Neuronal stem cell (in vitro differentiated cells): ENCODE results near the gene ENTPD3.
A peak's percentile ranks its signal among the peaks of the same experiment; 100 is the strongest.

Source experiments
- DNase-seq: peaks from one replicate; pipeline ENCODE4 v3.0.0-alpha.2; 2013; ENCODE audit warnings: low spot score
- H2AFZ ChIP-seq: one replicate; pipeline ENCODE4 v1.6.1; 2013; ENCODE audit warnings: mild to moderate bottlenecking, low read length, inconsistent platforms
- H2AK5ac ChIP-seq: 2 replicates; pipeline ENCODE4 v1.6.1; 2013; ENCODE audit warnings: low read depth, mild to moderate bottlenecking, inconsistent platforms, low read length, moderate library complexity, mixed read lengths
- H2BK120ac ChIP-seq: 2 replicates; pipeline ENCODE4 v1.6.1; 2013; ENCODE audit warnings: low read depth, mild to moderate bottlenecking, inconsistent platforms, low read length, moderate library complexity, mixed read lengths
- H2BK12ac ChIP-seq: one replicate; pipeline ENCODE4 v1.6.1; 2013; ENCODE audit warnings: low read length, inconsistent platforms
- H2BK15ac ChIP-seq: 2 replicates; pipeline ENCODE4 v1.6.1; 2013; ENCODE audit warnings: mild to moderate bottlenecking, low read length, inconsistent platforms, mixed read lengths
- H2BK5ac ChIP-seq: one replicate; pipeline ENCODE4 v1.6.1; 2013; ENCODE audit warnings: inconsistent platforms, mild to moderate bottlenecking, low read length, moderate library complexity
- H3K14ac ChIP-seq: one replicate; pipeline ENCODE4 v1.6.1; 2013; ENCODE audit warnings: low read length, inconsistent platforms
- H3K18ac ChIP-seq: 2 replicates; pipeline ENCODE4 v1.6.1; 2013; ENCODE audit warnings: low read length, inconsistent platforms
- H3K23ac ChIP-seq: 2 replicates; pipeline ENCODE4 v1.6.1; 2013; ENCODE audit warnings: low read depth, mild to moderate bottlenecking, mixed read lengths, low read length, inconsistent platforms; ENCODE audit not compliant: poor library complexity
- H3K27ac ChIP-seq: replicated peaks from 3 replicates; pipeline ENCODE4 v1.5.1; 2013; ENCODE audit warnings: low read length, inconsistent platforms
- H3K27me3 ChIP-seq, 3 experiments: 2 replicates each; pipeline ENCODE4 v1.6.1; 2013; ENCODE audit warnings: low read length in 3 of 3, mild to moderate bottlenecking in 2 of 3, inconsistent platforms in 1 of 3, low read depth in 1 of 3, mixed read lengths in 1 of 3, moderate library complexity in 1 of 3; ENCODE audit not compliant: control insufficient read depth in 3 of 3, insufficient read depth in 3 of 3
- H3K36me3 ChIP-seq, 2 donors: replicated peaks in 1 of 2; 2 replicates each; pipeline ENCODE4 v1.6.1; 2013; ENCODE audit warnings: low read length in 2 of 2; ENCODE audit not compliant: control insufficient read depth in 2 of 2, insufficient read depth in 2 of 2
- H3K4ac ChIP-seq: 2 replicates; pipeline ENCODE4 v1.6.1; 2013; ENCODE audit warnings: inconsistent platforms, mild to moderate bottlenecking, low read length, moderate library complexity
- H3K4me1 ChIP-seq, 2 donors: 1 replicate in 1 of 2; 2 replicates in 1 of 2; pipeline ENCODE4 v1.6.1; 2013; ENCODE audit warnings: low read length in 2 of 2, low read depth in 1 of 2; ENCODE audit not compliant: control insufficient read depth in 2 of 2, insufficient read depth in 1 of 2
- H3K4me2 ChIP-seq: one replicate; pipeline ENCODE4 v1.6.1; 2013; ENCODE audit warnings: mild to moderate bottlenecking, low read length, inconsistent platforms; ENCODE audit not compliant: insufficient read depth, poor library complexity, severe bottlenecking
- H3K4me3 ChIP-seq, 2 donors: 2 replicates each; pipeline ENCODE4 v1.5.1; 2013; ENCODE audit warnings: low read length in 2 of 2, mild to moderate bottlenecking in 2 of 2, inconsistent platforms in 1 of 2, moderate library complexity in 1 of 2
- H3K79me1 ChIP-seq: one replicate; pipeline ENCODE4 v1.6.1; 2013; ENCODE audit warnings: low read depth, mild to moderate bottlenecking, inconsistent platforms, low read length, moderate library complexity
- H3K9ac ChIP-seq: one replicate; pipeline ENCODE4 v1.6.1; 2013; ENCODE audit warnings: mild to moderate bottlenecking, low read depth, low read length, inconsistent platforms; ENCODE audit not compliant: poor library complexity
- H3K9me3 ChIP-seq, 2 donors: replicated peaks in 1 of 2; 2 replicates each; pipeline versions ENCODE3 to v1.6.1; 2013; ENCODE audit warnings: low read length in 2 of 2, mild to moderate bottlenecking in 2 of 2, inconsistent platforms in 1 of 2, low read depth in 1 of 2, mixed read lengths in 1 of 2, moderate library complexity in 1 of 2; ENCODE audit not compliant: control insufficient read depth in 2 of 2, insufficient read depth in 1 of 2
- H4K8ac ChIP-seq: one replicate; pipeline ENCODE4 v1.6.1; 2013; ENCODE audit warnings: low read depth, mild to moderate bottlenecking, inconsistent platforms, low read length, moderate library complexity
- H4K91ac ChIP-seq: one replicate; pipeline ENCODE4 v1.6.1; 2013; ENCODE audit warnings: low read length, low read depth, mild to moderate bottlenecking, inconsistent platforms; ENCODE audit not compliant: poor library complexity
- WGBS, 2 donors: extraction: QIAGEN DNeasy Blood & Tissue Kit; methylation state at CpG; one replicate each; pipeline ENCODE4 v1.1.7; 2013; ENCODE audit warnings: missing lambda C conversion rate in 2 of 2, mixed read lengths in 1 of 2; ENCODE audit not compliant: insufficient read length in 2 of 2, insufficient replicate concordance in 1 of 2; ENCODE audit errors: extremely low coverage in 2 of 2; 5-methylcytosine and 5-hydroxymethylcytosine counted together

ENTPD3 gene

DNA sequence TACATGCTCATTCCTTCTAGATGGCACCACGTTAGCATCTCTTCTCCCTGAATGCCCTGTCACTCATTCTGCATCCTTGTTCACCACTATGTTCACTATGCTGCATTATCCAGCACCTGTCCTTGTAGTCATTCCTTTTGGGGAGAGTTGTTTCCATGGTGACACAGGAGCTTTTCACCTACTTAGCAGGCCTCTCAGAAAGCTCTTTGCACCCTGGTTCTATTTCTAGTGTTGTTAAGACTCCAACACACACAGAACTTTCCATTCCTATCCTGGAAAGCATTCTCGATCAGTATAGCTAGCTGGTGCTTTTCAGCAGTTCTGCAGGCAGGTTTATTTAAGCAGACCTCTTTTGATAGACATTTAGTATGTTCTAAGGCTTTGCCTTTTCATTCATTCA is 63.5 kb downstream of the ENTPD3 start:
- H3K4me1 ChIP-seq, result peaks cover 0 to 7% of the 10 kb centered on the region in 2 donors
- no peak overlapping the region for H3K18ac ChIP-seq
- no peak overlapping the region for H4K91ac ChIP-seq
- H3K27ac ChIP-seq, result no peak overlapping the region
- H3K4ac ChIP-seq, result no peak overlapping the region
- H2BK12ac ChIP-seq, result no peak overlapping the region
- no peak overlapping the region for H3K23ac ChIP-seq
- H3K4me2 ChIP-seq, result no peak overlapping the region
- no peak overlapping the region for H2AFZ ChIP-seq
- no peak overlapping the region for H2BK5ac ChIP-seq
- H2BK15ac ChIP-seq, result no peak overlapping the region
- H2AK5ac ChIP-seq, result no peak overlapping the region
- H3K79me1 ChIP-seq, result no peaks in the 10 kb centered on the region
- no peak for DNase-seq
- no peaks in the 10 kb centered on the region for H3K27me3 ChIP-seq
- H4K8ac ChIP-seq, result no peak overlapping the region
- no peak overlapping the region for H3K9ac ChIP-seq
- H3K14ac ChIP-seq, result no peak overlapping the region
- no peaks in the 10 kb centered on the region for H3K36me3 ChIP-seq
- H3K9me3 ChIP-seq, result no peaks in the 10 kb centered on the region
- WGBS, 2 donors, result no CpG with 5 or more reads among the region's 2 CpGs
- no peak overlapping the region for H3K4me3 ChIP-seq
- no peak overlapping the region for H2BK120ac ChIP-seq

DNA sequence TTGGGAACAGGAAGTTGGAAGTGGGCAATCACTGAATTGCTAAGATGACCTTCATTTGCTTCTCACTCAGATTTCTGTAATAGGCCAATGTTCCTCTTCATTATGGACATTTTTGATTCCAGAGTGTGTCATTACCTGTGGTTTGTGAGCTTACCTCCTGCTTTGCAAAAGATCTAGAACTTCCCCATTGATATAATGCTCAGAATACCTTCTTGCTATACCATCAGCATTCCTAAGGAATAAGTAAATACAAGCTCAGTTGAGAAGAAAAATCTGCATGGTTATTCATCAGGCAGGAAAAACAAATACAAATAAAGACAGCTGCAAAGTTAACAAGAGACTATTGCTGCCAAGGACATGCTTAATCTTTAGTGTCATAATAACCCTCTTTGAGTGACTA is 64.6 kb downstream of the ENTPD3 start:
- H2BK5ac ChIP-seq, result no peak overlapping the region
- no peak overlapping the region for H2BK120ac ChIP-seq
- no peak overlapping the region for H3K14ac ChIP-seq
- no peak overlapping the region for H4K8ac ChIP-seq
- no peak overlapping the region for H3K9ac ChIP-seq
- H3K4me2 ChIP-seq, result no peak overlapping the region
- no peaks in the 10 kb centered on the region for H3K79me1 ChIP-seq
- H3K4me1 ChIP-seq, result peaks cover 0 to 5% of the 10 kb centered on the region in 2 donors
- H2BK12ac ChIP-seq, result no peak overlapping the region
- no peaks in the 10 kb centered on the region for H3K27me3 ChIP-seq
- no peak overlapping the region for H3K23ac ChIP-seq
- no peaks in the 10 kb centered on the region for H3K36me3 ChIP-seq
- H3K4me3 ChIP-seq, result no peak overlapping the region
- H2AFZ ChIP-seq, result no peak overlapping the region
- H4K91ac ChIP-seq, result no peak overlapping the region
- no peaks in the 10 kb centered on the region for H3K9me3 ChIP-seq
- no peak for DNase-seq
- no peak overlapping the region for H3K4ac ChIP-seq
- no peak overlapping the region for H3K27ac ChIP-seq
- H2AK5ac ChIP-seq, result no peak overlapping the region
- H2BK15ac ChIP-seq, result no peak overlapping the region
- H3K18ac ChIP-seq, result no peak overlapping the region

DNA sequence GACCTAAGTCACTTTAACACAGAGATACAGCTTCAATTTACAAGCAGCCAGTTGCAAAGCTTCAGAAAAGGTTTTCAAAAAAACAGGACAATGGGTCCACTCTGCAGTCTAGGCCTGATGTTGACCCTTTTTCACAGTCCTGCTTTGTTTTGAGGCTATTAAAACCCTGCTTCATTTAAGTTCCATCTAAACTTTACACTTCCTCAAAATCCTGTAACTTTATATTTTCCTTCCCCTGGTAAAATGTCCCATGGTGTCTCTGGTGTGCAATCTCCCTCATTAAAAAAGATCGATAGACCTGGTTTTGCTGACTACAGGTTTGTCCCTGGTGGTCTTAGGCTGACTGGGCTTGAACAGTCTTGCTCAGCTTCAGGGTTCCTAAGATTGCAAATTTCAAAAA is 65.1 kb downstream of the ENTPD3 start:
- Histone ChIP-seq H3K4ac (no peak overlapping the region), H3K9ac (no peak overlapping the region), H3K23ac (no peak overlapping the region), H3K4me1 (peaks cover 0 to 5% of the 10 kb centered on the region in 2 donors), H3K79me1 (no peaks in the 10 kb centered on the region), H3K36me3 (no peaks in the 10 kb centered on the region), H3K18ac (no peak overlapping the region), H3K4me2 (no peak overlapping the region), H3K27ac (no peak overlapping the region), H4K91ac (no peak overlapping the region), H2BK12ac (no peak overlapping the region), H2BK120ac (no peak overlapping the region), H2AK5ac (no peak overlapping the region), H2BK5ac (no peak overlapping the region), H3K9me3 (no peaks in the 10 kb centered on the region), H3K27me3 (no peaks in the 10 kb centered on the region), H3K14ac (no peak overlapping the region), H2BK15ac (no peak overlapping the region), H2AFZ (peak overlapping the region; percentile 94), H3K4me3 (peak overlapping the region in 1 of 2 donors; percentile 73), H4K8ac (no peak overlapping the region)
- WGBS, 2 donors, result no CpG with 5 or more reads among the region's 1 CpG
- DNase-seq, result no peak

DNA sequence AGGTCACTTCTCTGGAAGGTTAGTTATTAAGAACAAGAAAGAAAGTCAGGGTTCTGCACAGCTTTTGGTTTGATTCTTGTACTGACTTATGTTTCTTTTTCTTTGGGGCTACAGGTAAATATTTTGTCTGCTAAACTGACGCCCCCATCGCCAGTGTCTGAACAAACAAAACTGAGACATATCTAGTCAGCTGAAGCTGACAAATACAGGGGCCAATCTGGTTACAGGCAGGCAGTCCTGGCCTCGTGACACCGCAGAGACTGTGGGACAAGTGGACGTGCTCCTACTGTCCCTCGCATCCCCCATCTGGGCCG is 65.5 kb downstream of the ENTPD3 start:
- Histone ChIP-seq H4K91ac (no peak overlapping the region), H3K36me3 (no peaks in the 10 kb centered on the region), H3K79me1 (no peaks in the 10 kb centered on the region), H2AFZ (peak overlapping the region; percentile 94), H3K4me1 (peaks cover 0 to 5% of the 10 kb centered on the region in 2 donors), H2AK5ac (no peak overlapping the region), H3K27ac (peak overlapping the region; percentile 71), H2BK5ac (no peak overlapping the region), H3K4me2 (peak overlapping the region; percentile 63), H3K14ac (peak overlapping the region; percentile 78), H3K9me3 (no peaks in the 10 kb centered on the region), H3K4me3 (peak overlapping the region; percentile 73 to 95), H2BK120ac (no peak overlapping the region), H3K23ac (peak overlapping the region; percentile 71), H3K9ac (peak overlapping the region; percentile 87), H3K4ac (no peak overlapping the region), H3K27me3 (no peaks in the 10 kb centered on the region), H3K18ac (peak overlapping the region; percentile 73), H4K8ac (peak overlapping the region; percentile 43), H2BK12ac (no peak overlapping the region), H2BK15ac (peak overlapping the region; percentile 68)
- WGBS, 2 donors, result no CpG with 5 or more reads among the region's 7 CpGs
- no peak for DNase-seq
